Liver (tissue), 9 donors: ENCODE measurements around the gene FAM20C. TPM values are rescaled to one million over a fixed set of nuclear protein-coding genes. Genes with fewer than 3 reads are reported as not detected.

Source experiments
- DNase-seq: peaks from one replicate; pipeline ENCODE4 v3.0.0-alpha.2; 2017; ENCODE audit warnings: low spot score
- H3K27ac ChIP-seq, 2 donors: one replicate each; pipeline ENCODE4 v1.7.0; 2013; ENCODE audit warnings: inconsistent platforms in 2 of 2, low read length in 2 of 2, control low read depth in 1 of 2, low read depth in 1 of 2, mild to moderate bottlenecking in 1 of 2
- H3K27me3 ChIP-seq, 4 donors: one replicate each; pipeline versions ENCODE4 v1.6.1 to v1.7.0; 2013; ENCODE audit warnings: low read length in 3 of 4, inconsistent platforms in 1 of 4, mild to moderate bottlenecking in 1 of 4, moderate library complexity in 1 of 4; ENCODE audit not compliant: control insufficient read depth in 4 of 4, insufficient read depth in 4 of 4
- H3K36me3 ChIP-seq, 4 donors: one replicate each; pipeline versions ENCODE4 v1.6.1 to v1.7.0; 2013; ENCODE audit warnings: low read length in 3 of 4, mild to moderate bottlenecking in 3 of 4, low read depth in 1 of 4, moderate library complexity in 1 of 4; ENCODE audit not compliant: control insufficient read depth in 4 of 4, insufficient read depth in 3 of 4
- H3K4me1 ChIP-seq, 4 donors: one replicate each; pipeline versions ENCODE4 v1.6.1 to v1.7.0; 2013; ENCODE audit warnings: low read length in 3 of 4, mild to moderate bottlenecking in 3 of 4, moderate library complexity in 1 of 4; ENCODE audit not compliant: control insufficient read depth in 4 of 4, insufficient read depth in 4 of 4
- H3K4me3 ChIP-seq, 3 donors: one replicate each; pipeline versions ENCODE4 v1.6.1 to v1.7.0; 2013; ENCODE audit warnings: low read length in 3 of 3, control low read depth in 1 of 3, low read depth in 1 of 3, mild to moderate bottlenecking in 1 of 3
- H3K9ac ChIP-seq, 2 donors: one replicate each; pipeline ENCODE4 v1.7.0; 2013; ENCODE audit warnings: low read length in 2 of 2, mild to moderate bottlenecking in 2 of 2, moderate library complexity in 2 of 2, control low read depth in 1 of 2, low read depth in 1 of 2
- H3K9me3 ChIP-seq, 4 donors: one replicate each; pipeline versions ENCODE4 v1.6.1 to v1.7.0; 2013; ENCODE audit warnings: low read length in 3 of 4; ENCODE audit not compliant: control insufficient read depth in 4 of 4
- CTCF ChIP-seq: fragments of 150-350 bp; IDR thresholded peaks from 2 replicates; pipeline ENCODE4 v1.5.1; 2017; ENCODE audit warnings: improper control_type of control experiment, low read depth, low read length; ENCODE audit not compliant: missing input control
- EGR1 ChIP-seq, 2 donors: IDR thresholded peaks; 2 replicates each; pipeline ENCODE4 v1.6.1; 2016 to 2018; ENCODE audit warnings: antibody characterized with exemption in 2 of 2, low read depth in 2 of 2
- FOXA1 ChIP-seq: IDR thresholded peaks from 2 replicates; pipeline ENCODE4 v1.6.1; 2016; ENCODE audit warnings: antibody characterized with exemption
- FOXA2 ChIP-seq: IDR thresholded peaks from 2 replicates; pipeline ENCODE4 v1.6.1; 2016; ENCODE audit warnings: antibody characterized with exemption
- GABPA ChIP-seq, 2 donors: IDR thresholded peaks in 1 of 2; conservative IDR thresholded peaks in 1 of 2; 2 replicates each; pipeline ENCODE4 v1.6.1; 2016; ENCODE audit warnings: antibody characterized with exemption in 2 of 2, mild to moderate bottlenecking in 1 of 2, moderate library complexity in 1 of 2
- HNF4A ChIP-seq, 2 donors: conservative IDR thresholded peaks; 2 replicates each; pipeline ENCODE4 v1.6.1; 2016; ENCODE audit warnings: antibody characterized with exemption in 2 of 2, mild to moderate bottlenecking in 2 of 2
- HNF4G ChIP-seq: IDR thresholded peaks from 2 replicates; pipeline ENCODE4 v1.6.1; 2016; ENCODE audit warnings: antibody characterized with exemption
- JUND ChIP-seq, 2 donors: IDR thresholded peaks; 2 replicates each; pipeline ENCODE4 v1.6.1; 2016; ENCODE audit warnings: antibody characterized with exemption in 2 of 2
- NR2F2 ChIP-seq: IDR thresholded peaks from 2 replicates; pipeline ENCODE4 v1.6.1; 2016; ENCODE audit warnings: antibody characterized with exemption
- RAD21 ChIP-seq, 2 donors: IDR thresholded peaks; 2 replicates each; pipeline ENCODE4 v1.6.1; 2016; ENCODE audit warnings: antibody characterized with exemption in 2 of 2, mild to moderate bottlenecking in 2 of 2
- REST ChIP-seq: IDR thresholded peaks from 2 replicates; pipeline ENCODE4 v1.6.1; 2016; ENCODE audit warnings: antibody characterized with exemption, mild to moderate bottlenecking
- RXRA ChIP-seq, 2 donors: IDR thresholded peaks; 2 replicates each; pipeline ENCODE4 v1.6.1; 2017 to 2018; ENCODE audit warnings: antibody characterized with exemption in 2 of 2, mild to moderate bottlenecking in 1 of 2
- TAF1 ChIP-seq: conservative IDR thresholded peaks from 2 replicates; pipeline ENCODE4 v1.6.1; 2016; ENCODE audit warnings: antibody characterized with exemption, mild to moderate bottlenecking
- YY1 ChIP-seq: IDR thresholded peaks from 2 replicates; pipeline ENCODE4 v1.6.1; 2016; ENCODE audit warnings: antibody characterized with exemption, mild to moderate bottlenecking
- ZBTB33 ChIP-seq: IDR thresholded peaks from 2 replicates; pipeline ENCODE4 v1.6.1; 2016; ENCODE audit warnings: antibody characterized with exemption
- WGBS: extraction: QIAGEN DNeasy Blood & Tissue Kit; methylation state at CpG from one replicate; pipeline ENCODE4 v1.1.7; 2013; 5-methylcytosine and 5-hydroxymethylcytosine counted together
- polyA plus RNA-seq, 2 donors: library from polyadenylated mRNA; stranded (reverse) in 1 of 2; unstranded in 1 of 2; fragments of 200-250 nt in 1 of 2; fragments of >200 nt in 1 of 2; fragmentation: Nextera tagmentation in 1 of 2; extraction: Ambion mirVana in 1 of 2; gene quantifications; one replicate each; pipeline versions ENCODE4 v1.2.1 to v1.2.3, GENCODE V29; 2013 to 2015
- total RNA-seq, 2 donors: library from RNA; depleted of rRNA; stranded (reverse); fragments of >200 nt; gene quantifications; one replicate each; pipeline ENCODE4 v1.2.3, GENCODE V29; 2014
- TF ChIP-seq, protein P1 (sequence below): IDR thresholded peaks from 2 replicates; pipeline ENCODE4 v1.6.1; 2016; ENCODE audit warnings: antibody characterized with exemption
- donor health status: healthy.
- donor health status: healthy.
- donor health status: healthy.
- donor health status: healthy.
- donor health status: healthy.

Gene FAM20C
- total and polyA plus RNA-seq, 4 donors: 13.4 to 40.4 (median 31.5) TPM

DNA sequence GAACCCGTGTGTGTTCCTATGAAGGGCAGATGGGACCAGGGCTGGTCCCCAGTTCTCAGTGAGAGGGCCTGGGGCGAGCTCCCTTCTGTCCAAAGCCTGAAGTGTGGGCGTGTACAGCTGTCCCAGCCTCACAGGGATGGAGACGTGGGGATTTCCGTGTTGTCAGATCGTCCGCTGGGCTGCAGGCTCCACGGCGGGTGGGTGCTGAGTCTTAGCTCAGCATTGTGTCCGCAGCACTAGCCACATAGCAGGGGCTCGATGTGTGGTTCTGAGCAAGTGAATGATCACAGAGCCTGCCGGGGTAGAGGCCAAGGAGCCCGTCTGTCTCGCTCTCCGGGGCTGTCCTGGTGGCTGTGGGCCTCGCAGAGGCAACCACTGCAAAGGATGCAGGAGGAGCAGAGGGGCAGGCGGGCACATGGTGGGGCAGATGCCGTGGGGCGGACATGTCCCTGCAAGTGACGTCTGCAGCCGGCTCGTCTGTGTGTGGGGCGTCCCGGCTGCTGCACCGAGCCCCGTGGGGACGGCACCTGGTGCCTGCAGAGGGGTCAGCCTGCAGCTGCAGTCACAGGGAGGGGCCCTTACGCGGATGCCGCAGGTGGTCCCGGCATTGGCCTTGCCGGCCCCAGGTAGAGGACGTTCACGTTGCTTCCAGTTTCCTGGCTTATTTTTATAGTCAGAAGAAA is 30.9 kb downstream of the FAM20C start (continued):
- no peak for TF ChIP-seq ZBTB33

- Histone ChIP-seq H3K9me3 (no peaks in the 10 kb centered on the region), H3K4me1 (peaks cover 10 to 27% (median 17%) of the 10 kb centered on the region in 4 donors), H3K27ac (no peak overlapping the region), H3K27me3 (no peaks in the 10 kb centered on the region), H3K36me3 (peaks cover 0 to 5% (median 1%) of the 10 kb centered on the region in 4 donors), H3K4me3 (no peak overlapping the region), H3K9ac (no peak overlapping the region)
- DNase-seq: no peak
- 92% methylated on average over 29 of the region's 29 CpGs for WGBS
- TF ChIP-seq HNF4A (conservative IDR thresholded peaks at IDR 0.05): no peak
- TF ChIP-seq RXRA (IDR thresholded peaks at IDR 0.05): no peak
- TF ChIP-seq GABPA (IDR thresholded peaks at IDR 0.05 in 1 of 2, conservative IDR thresholded peaks at IDR 0.05 in 1 of 2): no peak
- TF ChIP-seq REST: no peak
- TF ChIP-seq CTCF: no peak
- TF ChIP-seq YY1: no peak
- TF ChIP-seq FOXA2: no peak
- TF ChIP-seq ZBTB33: no peak
- TF ChIP-seq FOXA1: no peak
- no peak for TF ChIP-seq RAD21 (IDR thresholded peaks at IDR 0.05)
- no peak for TF ChIP-seq TAF1
- TF ChIP-seq JUND (IDR thresholded peaks at IDR 0.05): no peak
- TF ChIP-seq EGR1 (IDR thresholded peaks at IDR 0.05; ENCODE audit: low read depth in 2 of 2): no peak
- TF ChIP-seq NR2F2: no peak
- no peak for TF ChIP-seq HNF4G
- TF ChIP-seq, protein P1, sequence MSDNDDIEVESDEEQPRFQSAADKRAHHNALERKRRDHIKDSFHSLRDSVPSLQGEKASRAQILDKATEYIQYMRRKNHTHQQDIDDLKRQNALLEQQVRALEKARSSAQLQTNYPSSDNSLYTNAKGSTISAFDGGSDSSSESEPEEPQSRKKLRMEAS: no peak
Observed at GRCh38 chr7:223861-224260, 31.5 kb downstream of the FAM20C start.
